K562 (cell line): ENCODE results near the gene ATP23. TPM values are rescaled to one million over a fixed set of nuclear protein-coding genes. Genes with fewer than 3 reads are reported as not detected.
A peak's percentile ranks its signal among the peaks of the same experiment; 100 is the strongest.

ENCODE experiments used
- EP300 ChIP-seq: IDR thresholded peaks from 2 replicates; pipeline ENCODE4 v1.6.1; 2012; ENCODE audit warnings: low read length, improper control_type of control experiment
- GTF2F1 ChIP-seq: IDR thresholded peaks from 2 replicates; pipeline ENCODE4 v1.6.1; 2011; ENCODE audit warnings: low read depth, low read length, improper control_type of control experiment
- HMG20B ChIP-seq: fragments of 250-450 bp; sonication (Bioruptor Pico); IDR thresholded peaks from 2 replicates; pipeline ENCODE4 v1.5.0; 2021; ENCODE audit warnings: mild to moderate bottlenecking
- JUND ChIP-seq, 2 experiments: IDR thresholded peaks; 2 replicates in 1 of 2; 3 replicates in 1 of 2; pipeline ENCODE4 v1.6.1; 2011; ENCODE audit warnings: borderline replicate concordance in 2 of 2, low read depth in 2 of 2, low read length in 2 of 2, improper control_type of control experiment in 1 of 2, missing biosample characterization in 1 of 2, missing genetic modification characterization in 1 of 2, missing genetic modification reagents in 1 of 2
- MTA3 ChIP-seq: fragments of 450-650 bp; formaldehyde crosslinking; IDR thresholded peaks from 2 replicates; pipeline ENCODE4 v1.6.1; 2017; ENCODE audit warnings: mild to moderate bottlenecking, borderline replicate concordance
- POLR2G ChIP-seq: fragments of 200-400 bp; formaldehyde crosslinking; IDR thresholded peaks from 2 replicates; pipeline ENCODE4 v1.6.1; 2017; ENCODE audit warnings: low read depth, mild to moderate bottlenecking, antibody characterized with exemption, low read length, moderate library complexity
- RCOR1 ChIP-seq, 2 experiments: IDR thresholded peaks; 2 replicates each; pipeline ENCODE4 v1.6.1; 2012; ENCODE audit warnings: low read depth in 2 of 2, low read length in 2 of 2, borderline replicate concordance in 1 of 2, improper control_type of control experiment in 1 of 2
- TAF9B ChIP-seq: fragments of 450-650 bp; IDR thresholded peaks from 2 replicates; pipeline ENCODE4 v1.6.1; 2018; ENCODE audit warnings: mild to moderate bottlenecking; ENCODE audit not compliant: partially characterized antibody
- TGIF2 ChIP-seq: sonication (generic); formaldehyde crosslinking; IDR thresholded peaks from 2 replicates; pipeline ENCODE4 v1.8.1; 2022; ENCODE audit warnings: mild to moderate bottlenecking, missing genetic modification reagents, moderate library complexity
- ZFPM2 ChIP-seq: fragments of 250-450 bp; sonication (Bioruptor Pico); IDR thresholded peaks from 2 replicates; pipeline ENCODE4 v1.5.1; 2022; ENCODE audit warnings: mild to moderate bottlenecking
- ZNF121 ChIP-seq: sonication (generic); formaldehyde crosslinking; conservative IDR thresholded peaks from 2 replicates; pipeline ENCODE4 v1.8.0; 2022; ENCODE audit warnings: missing genetic modification reagents
- polyA plus RNA-seq, 8 experiments: library from polyadenylated mRNA; depleted of rRNA in 4 of 8; stranded (reverse) in 5 of 8; unstranded in 3 of 8; fragments of >200 nt; fragmentation: Nextera tagmentation in 2 of 8; fragmentation: Illumina TruSeq in 1 of 8; extraction: Ambion mirVana in 2 of 8; extraction: Trizol in 1 of 8; gene quantifications; 2 replicates each; pipeline versions ENCODE4 v1.2.1 to v1.2.3, GENCODE V29; 2011 to 2014; ENCODE audit warnings: inconsistent platforms in 1 of 8, missing spikeins in 1 of 8
- total RNA-seq, 7 experiments: library from RNA; depleted of rRNA in 6 of 7; stranded (reverse); fragments of >200 nt in 6 of 7; fragmentation: Illumina TruSeq in 2 of 7; extraction: Trizol in 2 of 7; gene quantifications; 2 replicates each; pipeline versions ENCODE4 v1.2.1 to v1.2.3, GENCODE V29; 2011 to 2021; ENCODE audit warnings: low replicate concordance in 1 of 7
- TF ChIP-seq, protein P1 (sequence below), 2 experiments: fragments of 450-650 bp in 1 of 2; sonication (generic) in 1 of 2; formaldehyde crosslinking in 1 of 2; IDR thresholded peaks; 2 replicates each; pipeline versions ENCODE4 v1.7.1 to v1.9.0; 2016 to 2022; ENCODE audit warnings: inconsistent platforms in 1 of 2, mild to moderate bottlenecking in 1 of 2, missing genetic modification reagents in 1 of 2
- TF ChIP-seq, protein P2 (sequence below): conservative IDR thresholded peaks from 2 replicates; pipeline ENCODE4 v1.6.1; 2011; ENCODE audit warnings: low read depth, mild to moderate bottlenecking, low read length; ENCODE audit not compliant: control insufficient read depth
- TF ChIP-seq, protein P3 (sequence below): fragments of 450-650 bp; formaldehyde crosslinking; IDR thresholded peaks from 2 replicates; pipeline ENCODE4 v1.4.0; 2020; ENCODE audit warnings: mild to moderate bottlenecking, moderate library complexity

The ATP23 gene
- total and polyA plus RNA-seq, 9 of the 15 experiments (the other 6 are each of a cell fraction or from before 2014, with no cell fraction given): 8.3 to 53.7 (median 28.5) TPM

DNA sequence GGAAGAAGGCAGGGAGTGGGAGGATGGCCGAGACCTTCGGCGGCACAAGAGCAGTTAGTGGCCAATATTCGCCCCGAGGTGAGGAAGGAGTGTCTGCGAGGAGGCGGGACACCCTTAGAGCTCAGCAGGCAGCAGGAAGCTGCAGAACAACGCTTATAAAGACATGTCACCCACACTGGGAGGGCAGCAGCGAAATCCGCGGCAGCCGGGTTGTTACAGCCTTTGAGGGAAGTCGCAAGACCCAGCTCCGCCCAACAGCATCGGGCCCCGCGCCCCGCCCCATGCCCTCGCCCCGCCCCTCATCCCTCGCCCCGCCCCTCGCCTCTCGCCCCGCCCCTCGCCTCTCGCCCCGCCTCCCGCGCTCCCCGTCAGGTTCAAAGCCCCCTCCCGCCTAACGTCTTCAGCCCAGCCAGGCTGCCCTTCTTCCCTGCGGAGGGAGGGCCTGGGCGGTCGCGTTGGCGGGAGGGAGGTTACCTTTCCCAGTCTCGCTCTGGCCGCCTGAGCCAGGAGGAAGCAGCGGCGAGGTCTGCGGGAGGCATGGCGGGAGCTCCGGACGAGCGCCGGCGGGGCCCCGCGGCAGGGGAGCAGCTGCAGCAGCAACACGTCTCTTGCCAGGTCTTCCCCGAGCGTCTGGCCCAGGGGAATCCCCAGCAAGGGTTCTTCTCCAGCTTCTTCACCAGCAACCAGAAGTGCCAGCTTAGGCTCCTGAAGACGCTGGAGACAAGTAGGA, at the start of gene ATP23 (continued):
- TF ChIP-seq, protein P1, sequence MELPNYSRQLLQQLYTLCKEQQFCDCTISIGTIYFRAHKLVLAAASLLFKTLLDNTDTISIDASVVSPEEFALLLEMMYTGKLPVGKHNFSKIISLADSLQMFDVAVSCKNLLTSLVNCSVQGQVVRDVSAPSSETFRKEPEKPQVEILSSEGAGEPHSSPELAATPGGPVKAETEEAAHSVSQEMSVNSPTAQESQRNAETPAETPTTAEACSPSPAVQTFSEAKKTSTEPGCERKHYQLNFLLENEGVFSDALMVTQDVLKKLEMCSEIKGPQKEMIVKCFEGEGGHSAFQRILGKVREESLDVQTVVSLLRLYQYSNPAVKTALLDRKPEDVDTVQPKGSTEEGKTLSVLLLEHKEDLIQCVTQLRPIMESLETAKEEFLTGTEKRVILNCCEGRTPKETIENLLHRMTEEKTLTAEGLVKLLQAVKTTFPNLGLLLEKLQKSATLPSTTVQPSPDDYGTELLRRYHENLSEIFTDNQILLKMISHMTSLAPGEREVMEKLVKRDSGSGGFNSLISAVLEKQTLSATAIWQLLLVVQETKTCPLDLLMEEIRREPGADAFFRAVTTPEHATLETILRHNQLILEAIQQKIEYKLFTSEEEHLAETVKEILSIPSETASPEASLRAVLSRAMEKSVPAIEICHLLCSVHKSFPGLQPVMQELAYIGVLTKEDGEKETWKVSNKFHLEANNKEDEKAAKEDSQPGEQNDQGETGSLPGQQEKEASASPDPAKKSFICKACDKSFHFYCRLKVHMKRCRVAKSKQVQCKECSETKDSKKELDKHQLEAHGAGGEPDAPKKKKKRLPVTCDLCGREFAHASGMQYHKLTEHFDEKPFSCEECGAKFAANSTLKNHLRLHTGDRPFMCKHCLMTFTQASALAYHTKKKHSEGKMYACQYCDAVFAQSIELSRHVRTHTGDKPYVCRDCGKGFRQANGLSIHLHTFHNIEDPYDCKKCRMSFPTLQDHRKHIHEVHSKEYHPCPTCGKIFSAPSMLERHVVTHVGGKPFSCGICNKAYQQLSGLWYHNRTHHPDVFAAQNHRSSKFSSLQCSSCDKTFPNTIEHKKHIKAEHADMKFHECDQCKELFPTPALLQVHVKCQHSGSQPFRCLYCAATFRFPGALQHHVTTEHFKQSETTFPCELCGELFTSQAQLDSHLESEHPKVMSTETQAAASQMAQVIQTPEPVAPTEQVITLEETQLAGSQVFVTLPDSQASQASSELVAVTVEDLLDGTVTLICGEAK (IDR thresholded peaks at IDR 0.05): 0 out of 2 replicates have a peak, but pooled peaks have one; percentile 52
- TF ChIP-seq, protein P1 (CRISPR knock-in tag; IDR thresholded peaks at IDR 0.05): no peak
- no peak; the same call in 1 of the 2 replicates for TF ChIP-seq EP300
- TF ChIP-seq GTF2F1: peak; percentile 80; the same call in 1 of the 2 replicates
- peak; percentile 100 for TF ChIP-seq POLR2G
- no peak for TF ChIP-seq TGIF2 (CRISPR knock-in tag)
- no peak for TF ChIP-seq HMG20B (CRISPR knock-in tag)
- TF ChIP-seq, protein P2, sequence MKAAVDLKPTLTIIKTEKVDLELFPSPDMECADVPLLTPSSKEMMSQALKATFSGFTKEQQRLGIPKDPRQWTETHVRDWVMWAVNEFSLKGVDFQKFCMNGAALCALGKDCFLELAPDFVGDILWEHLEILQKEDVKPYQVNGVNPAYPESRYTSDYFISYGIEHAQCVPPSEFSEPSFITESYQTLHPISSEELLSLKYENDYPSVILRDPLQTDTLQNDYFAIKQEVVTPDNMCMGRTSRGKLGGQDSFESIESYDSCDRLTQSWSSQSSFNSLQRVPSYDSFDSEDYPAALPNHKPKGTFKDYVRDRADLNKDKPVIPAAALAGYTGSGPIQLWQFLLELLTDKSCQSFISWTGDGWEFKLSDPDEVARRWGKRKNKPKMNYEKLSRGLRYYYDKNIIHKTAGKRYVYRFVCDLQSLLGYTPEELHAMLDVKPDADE: peak; percentile 80
- peak; percentile 31 for TF ChIP-seq MTA3
- no peak for TF ChIP-seq ZFPM2 (CRISPR knock-in tag)
- peak; percentile 29; the same call in 1 of the 2 replicates for TF ChIP-seq JUND (IDR thresholded peaks at IDR 0.05; ENCODE audit: borderline replicate concordance, low read depth, low read length)
- TF ChIP-seq JUND (tag; IDR thresholded peaks at IDR 0.05; ENCODE audit: borderline replicate concordance, low read depth, low read length): peak; percentile 9; the same call in 1 of the 3 replicates
- TF ChIP-seq TAF9B: peak; percentile 77
- TF ChIP-seq RCOR1 (IDR thresholded peaks at IDR 0.05; ENCODE audit: borderline replicate concordance in 1 of 2, low read depth in 2 of 2, low read length in 2 of 2): no peak
- TF ChIP-seq, protein P3, sequence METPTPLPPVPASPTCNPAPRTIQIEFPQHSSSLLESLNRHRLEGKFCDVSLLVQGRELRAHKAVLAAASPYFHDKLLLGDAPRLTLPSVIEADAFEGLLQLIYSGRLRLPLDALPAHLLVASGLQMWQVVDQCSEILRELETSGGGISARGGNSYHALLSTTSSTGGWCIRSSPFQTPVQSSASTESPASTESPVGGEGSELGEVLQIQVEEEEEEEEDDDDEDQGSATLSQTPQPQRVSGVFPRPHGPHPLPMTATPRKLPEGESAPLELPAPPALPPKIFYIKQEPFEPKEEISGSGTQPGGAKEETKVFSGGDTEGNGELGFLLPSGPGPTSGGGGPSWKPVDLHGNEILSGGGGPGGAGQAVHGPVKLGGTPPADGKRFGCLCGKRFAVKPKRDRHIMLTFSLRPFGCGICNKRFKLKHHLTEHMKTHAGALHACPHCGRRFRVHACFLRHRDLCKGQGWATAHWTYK (CRISPR knock-in tag): peak; percentile 37; the same call in 1 of the 2 replicates
- no peak for TF ChIP-seq ZNF121
